Measurements from ENCODE around the gene CEP85L.

The CEP85L gene

DNA sequence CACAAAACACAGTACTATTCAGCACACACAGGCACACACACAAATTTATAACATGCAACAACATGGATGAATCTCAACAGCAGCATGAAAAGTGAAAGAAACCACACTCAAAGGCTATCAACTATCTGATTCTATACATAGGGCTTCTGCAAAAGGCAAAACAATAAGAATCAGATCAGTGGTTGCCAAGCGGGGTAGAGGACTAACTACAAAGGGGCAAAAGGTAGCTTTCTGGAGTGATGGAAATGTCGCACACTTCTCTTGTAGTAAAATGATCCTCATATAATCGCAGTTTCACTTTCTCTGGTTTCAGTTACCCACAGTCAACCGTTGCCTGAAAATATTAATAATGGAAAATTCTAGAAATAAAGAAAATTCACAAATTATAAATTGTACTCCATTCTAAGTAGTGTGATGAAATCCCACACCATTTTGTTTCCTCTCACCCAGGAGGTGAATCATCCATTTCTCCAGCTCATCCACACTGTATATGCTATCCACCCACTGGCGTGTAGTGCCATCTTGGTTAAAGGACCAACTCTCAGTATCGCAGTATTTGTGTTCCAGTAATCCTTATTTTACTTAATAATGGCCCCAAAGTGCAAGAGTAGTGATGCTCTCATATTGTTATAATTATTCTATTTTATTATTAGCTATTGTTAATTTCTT is 116.1 kb downstream of the CEP85L start:
- no peak for DNase-seq

DNA sequence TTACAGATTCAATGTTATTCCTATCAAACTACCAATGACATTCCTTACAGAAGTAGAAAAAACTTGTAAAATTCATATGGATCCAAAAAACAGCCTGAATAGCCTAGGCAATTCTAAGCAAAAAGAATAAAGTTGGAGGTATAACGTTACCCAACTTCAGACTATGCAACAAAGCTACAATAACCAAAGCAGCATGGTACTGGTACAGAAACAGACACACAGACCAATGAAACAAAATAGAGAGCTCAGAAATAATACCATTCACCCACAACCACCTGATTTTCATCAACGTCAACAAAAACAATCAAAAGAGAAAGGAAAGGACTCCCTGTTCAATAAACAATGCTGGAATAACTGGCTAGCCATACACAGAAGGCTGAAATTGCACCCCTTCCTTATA is 120.4 kb downstream of the CEP85L start:
- no peak for DNase-seq

DNA sequence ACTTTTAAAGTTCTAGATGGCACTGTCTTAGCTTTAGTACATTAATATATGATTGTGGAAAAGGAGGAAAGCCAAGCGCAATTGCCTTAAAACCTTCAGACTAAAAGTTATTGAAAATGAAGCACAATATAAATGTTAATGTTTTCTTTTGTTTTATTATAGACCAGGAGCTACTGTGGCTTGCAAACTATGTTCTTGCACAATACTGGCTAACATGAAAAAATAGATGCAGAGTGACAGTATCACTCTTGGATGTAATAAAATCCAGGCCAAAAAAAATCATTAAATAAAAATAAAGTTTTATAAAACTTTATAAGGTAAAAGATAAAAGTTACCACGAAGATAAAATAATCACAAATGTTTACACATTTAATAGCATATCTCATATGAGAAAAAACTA is 121.6 kb downstream of the CEP85L start:
- DNase-seq: no peak

DNA sequence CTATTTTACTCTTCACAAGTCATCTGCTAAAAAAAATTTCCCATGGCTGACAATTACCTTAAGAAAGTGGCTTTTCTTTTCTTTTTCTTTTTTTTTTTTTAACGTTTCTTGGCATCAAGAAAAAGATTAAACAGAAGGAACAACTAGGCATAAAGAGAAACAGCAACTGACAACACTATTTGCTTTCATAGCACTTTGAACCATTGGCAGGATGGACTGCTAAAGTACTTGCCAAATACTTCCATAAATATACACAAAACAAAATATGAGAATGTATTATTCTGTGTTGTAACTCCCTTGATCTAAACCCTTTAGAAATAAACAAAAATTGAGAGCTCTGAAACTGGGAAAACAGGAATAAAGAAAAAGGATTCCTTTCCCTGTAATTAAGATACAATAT is 123.3 kb downstream of the CEP85L start:
- no peak for DNase-seq

DNA sequence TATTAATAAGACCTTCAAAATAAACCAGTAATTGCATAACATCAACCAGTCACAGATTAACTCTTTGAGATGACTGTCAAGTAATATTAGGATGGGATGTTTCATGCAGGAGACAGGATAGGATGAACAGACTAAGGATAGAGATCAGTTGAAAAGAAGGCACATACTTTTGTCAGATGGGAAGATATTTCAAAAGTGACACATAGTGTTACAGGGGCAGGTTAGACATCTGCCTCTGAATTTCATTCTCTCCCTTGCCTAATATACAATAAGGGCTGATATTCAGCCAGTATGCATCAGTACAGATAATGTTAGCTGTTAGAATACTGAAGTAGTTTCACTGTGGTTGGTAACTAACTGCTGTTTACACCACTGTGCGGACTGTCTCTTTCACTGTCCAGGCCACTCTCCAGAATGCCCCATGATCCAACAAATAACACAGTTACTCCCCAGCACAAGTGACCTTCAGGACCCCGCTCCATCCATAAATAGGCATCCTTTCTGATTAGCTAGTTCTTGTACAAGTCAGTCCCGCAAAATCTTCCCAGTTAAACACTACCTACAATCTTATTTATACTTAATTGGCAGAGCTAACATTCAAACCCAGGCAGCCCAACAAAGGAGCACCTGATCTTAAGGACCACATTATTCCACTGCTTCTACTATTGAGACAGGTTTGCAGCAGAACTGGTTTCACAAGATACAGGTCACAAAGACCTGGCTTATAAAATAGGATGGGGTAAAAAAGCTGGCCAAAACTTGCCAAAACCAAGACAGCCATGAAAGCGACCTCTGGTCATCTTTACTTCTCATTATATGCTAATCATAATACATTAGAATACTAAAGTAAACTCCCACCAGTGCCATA is 125.2 kb downstream of the CEP85L start:
- no peak for DNase-seq

DNA sequence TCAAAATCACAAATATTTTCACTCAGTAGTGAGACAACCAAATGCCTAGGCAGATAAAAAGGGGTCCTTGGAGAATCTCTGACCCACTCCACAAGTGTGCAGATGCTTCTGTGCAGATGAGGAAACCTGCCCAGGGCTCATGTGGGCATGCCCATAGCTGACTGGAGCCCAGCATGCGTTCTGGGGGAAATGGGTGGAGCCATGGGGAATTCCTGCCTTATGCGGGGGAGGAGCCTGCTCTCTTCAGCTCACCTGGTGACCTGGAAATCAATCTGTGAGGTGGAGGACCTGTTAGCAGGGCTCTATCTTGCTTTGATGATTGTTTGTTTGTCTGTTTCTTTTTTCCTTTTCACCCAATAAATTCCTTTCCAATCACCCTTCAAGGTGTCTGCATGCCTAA is 126.7 kb downstream of the CEP85L start:
- DNase-seq: no peak

DNA sequence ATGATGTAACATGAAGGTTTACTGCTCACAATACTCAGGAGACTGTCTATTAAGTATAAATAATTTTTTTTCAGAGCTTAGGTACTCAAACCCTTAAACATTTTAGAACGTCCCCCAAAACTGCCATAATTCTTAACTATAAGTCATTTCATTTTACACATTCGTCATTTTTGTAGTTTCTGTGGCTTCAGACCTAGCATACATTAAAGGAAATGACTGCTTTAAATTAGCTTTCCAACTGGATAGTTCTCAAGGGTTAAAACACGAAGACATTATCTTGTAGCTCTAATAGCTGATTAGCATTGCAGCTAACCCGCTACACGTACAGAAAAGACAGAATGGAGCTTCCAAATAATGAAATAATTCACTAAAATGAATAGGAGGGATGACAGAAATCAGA is 128.2 kb downstream of the CEP85L start:
- DNase-seq: peak; percentile 47

DNA sequence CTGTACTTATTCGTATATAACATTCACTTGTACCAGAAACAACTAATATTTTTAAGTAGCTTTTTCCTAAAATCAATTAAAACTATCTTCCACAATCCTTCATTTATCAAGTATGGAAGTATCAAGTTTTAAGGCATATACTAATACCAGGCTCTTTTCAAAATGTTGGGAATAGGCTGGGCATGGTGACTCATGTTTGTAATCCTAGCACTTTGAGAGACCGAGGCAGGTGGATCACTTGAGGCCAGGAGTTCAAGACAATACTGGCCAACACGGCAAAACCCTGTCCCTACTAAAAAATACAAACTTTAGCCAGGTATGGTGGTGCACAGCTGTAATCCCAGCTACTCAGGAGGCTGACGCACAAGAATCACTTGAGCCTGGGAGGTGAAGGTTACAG is 129.0 kb downstream of the CEP85L start:
- DNase-seq: no peak

DNA sequence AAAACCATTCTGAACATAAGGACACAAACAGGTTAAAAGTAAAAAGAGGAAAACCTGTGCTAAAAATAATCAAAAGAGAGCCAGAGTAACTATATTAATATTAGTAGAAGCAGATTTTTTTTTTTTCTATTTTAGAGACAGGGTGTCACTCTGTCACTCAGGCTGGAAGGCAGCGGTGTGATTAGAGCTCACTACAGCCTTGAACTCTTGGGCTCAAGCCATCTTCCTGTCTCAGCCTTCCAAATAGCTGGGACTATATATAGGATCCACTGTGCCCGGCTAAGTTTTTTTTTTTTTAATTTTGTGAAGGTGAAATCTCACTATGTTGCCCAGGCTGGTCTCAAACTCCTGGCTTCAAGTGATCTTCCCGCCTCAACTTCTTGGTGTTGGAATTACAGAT is 136.7 kb downstream of the CEP85L start:
- no peak for DNase-seq

DNA sequence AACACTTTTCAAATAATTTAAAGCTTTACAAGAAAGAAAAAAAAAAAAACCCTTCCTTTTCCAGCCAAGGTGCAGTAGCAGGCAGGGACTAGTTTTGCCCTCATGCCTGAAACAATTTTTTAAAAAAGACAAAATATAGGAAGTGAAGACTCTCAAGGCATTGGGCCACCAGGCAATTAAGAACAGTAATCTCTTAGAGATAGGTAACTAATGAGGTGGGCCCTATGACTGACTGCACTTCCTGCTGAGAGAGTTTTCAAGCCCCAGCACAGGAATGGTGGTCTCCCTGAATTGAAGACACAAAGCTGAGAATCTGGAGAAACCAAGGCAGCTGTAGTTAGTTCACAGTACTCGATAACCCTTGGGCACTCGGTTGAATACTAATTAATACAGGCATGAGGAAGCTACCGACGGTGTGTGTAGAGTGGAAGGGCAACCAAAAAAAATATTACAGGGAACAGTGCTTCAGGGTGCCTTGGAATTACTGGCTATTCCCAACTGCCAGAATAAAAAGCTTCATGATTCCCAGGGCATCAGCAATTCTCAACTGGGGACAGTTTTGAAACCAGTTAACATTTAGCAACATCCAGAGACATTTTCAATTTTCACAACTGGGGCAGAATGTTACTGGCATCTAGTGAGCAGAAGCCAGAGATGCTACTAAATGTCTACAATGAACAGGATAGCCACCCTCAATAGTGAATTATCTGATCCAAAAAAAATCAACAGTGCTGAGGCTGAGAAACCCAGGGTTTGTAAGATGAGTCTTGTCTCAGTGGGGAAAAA is 139.3 kb downstream of the CEP85L start:
- DNase-seq: no peak

DNA sequence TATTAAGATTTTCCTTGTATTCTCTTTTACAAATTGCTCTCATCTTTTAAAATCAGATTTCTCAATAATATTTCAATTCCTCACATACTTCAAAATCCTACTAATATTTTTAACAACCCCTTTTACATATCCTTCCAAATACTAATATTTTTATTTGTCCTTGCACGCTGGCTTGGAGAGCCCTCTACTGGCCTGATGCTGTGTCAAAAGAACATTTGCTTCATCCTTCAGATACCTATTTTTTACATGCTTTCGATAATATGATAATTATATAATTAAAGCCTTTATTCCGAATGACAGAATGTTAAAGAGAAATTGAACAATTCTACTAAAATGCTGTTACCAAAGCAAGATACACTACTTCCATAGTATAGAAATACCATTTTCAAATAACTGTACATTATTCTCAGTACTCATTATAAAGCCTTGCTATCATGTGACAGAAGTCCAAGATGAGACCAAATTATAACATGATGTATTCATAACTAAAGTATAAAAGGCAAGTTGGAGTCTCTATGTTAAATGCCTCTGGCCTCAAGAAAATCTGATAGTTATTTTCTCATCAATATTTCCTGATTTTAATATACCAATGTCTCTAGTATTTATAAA is 142.3 kb downstream of the CEP85L start:
- DNase-seq: no peak

DNA sequence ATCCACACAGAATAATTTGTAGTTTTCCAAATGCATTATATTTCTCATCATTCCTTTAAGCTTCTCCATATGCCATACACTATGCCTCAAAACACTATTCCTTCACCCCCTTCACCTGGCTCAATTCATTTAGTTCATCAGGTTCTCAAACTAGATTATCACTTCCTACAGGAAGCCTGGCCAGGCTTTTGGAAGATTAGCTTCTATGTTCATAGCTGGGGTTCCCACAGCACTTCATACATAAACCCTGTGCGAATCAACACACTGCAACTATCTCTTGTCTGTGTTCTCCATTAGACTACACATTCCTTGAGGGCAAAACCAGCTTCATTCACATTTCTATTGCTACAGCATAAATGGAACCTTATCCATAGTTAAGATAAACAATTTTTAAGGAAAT is 143.8 kb downstream of the CEP85L start:
- DNase-seq: no peak

DNA sequence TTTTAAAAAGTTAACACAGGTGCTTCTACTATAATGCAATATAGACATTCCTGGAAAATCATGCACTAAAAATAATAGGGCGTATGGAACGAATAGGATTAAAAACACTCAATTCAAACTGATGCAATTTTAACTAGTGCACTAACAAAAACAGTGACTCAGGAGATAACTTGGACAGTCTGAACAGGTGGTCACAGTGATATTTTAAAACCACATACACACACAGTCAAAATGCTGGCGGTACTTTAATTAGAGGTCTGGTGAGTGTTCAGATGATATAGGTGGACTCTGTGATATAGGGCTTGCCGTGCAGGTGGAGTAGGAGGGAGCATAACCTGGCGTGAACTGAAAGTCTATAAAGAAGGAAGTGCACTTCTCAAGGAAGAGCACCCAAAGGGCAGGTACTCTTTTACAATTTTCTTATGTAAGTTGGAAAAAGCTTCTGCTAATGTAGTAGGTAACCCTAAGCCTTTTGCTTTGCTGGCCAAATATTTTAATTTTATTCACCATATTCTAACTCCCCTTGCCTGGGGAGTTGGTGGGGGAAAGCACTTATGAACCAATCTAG is 145.2 kb downstream of the CEP85L start:
- DNase-seq: no peak

DNA sequence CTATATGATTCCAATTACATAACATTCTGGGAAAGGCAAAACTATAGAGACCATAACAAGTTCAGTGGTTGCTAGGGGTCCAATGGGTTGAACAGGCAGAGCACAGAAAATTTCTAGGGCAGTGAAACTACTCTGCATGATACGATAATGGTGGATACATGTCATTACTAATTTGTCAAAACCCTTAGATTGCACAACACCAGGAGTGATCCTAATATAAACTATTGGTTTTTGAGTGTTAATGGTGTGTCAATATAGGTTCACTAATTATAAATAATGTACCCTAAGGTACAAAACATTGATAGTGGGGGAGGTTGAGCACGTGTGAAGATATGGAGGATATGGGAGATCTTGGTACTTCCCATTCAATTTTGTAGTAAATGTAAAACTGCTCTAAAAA is 145.7 kb downstream of the CEP85L start:
- DNase-seq: no peak

DNA sequence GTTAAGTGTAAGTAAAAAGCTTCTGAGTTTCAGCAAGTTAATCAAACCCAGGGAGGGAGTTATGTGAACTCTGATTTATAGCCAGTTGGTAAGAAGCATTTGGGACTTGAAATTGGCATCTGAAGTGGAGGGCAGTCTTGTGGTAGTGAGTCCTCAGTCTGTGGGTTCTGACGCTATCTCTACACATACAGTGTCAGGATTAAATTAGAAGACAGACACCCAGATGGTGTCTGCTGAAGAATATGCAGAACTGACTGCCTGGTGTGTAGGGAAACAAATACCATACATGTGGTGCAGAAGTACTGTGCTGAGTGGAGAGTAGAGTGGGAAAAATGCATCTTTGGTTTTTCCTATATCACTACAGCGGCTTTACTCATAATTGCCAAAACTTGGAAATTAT is 146.8 kb downstream of the CEP85L start:
- DNase-seq: no peak

DNA sequence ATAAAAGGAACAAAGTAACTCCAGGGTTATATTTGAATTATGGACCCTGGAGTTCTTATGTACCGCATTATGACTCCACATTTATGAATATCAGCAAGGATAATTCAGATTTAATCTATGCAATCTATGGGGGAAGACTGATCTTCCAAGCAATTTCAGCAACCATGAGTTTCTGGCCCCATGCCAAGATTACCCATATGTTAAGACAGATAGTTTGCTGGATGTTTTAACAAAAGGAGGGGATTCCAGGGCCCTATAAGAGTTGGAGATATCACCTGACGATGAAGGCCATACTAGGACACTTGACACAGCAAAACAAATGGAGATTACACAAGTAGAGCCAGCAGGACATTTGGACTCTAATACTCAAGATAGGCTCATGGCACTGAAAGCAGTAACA is 149.2 kb downstream of the CEP85L start:
- no peak for DNase-seq

DNA sequence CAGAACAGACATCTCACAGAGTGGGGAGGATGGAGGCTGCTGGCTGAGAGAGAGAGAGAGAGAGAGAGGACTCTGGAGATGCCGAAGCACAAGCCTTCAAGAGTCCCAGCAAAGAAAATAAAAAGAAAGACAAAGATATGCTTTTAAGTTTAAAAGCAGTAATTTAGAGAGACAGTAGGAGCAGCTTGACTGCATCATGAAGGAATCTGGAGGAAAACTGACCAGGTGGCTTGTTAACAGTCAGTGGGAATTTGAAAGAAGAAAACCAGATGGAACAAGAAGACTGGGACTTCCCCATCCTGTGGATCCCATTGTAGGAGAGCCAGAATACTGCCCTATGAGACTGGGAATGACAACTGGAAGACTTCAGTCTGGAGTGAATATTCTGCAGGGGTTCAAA is 149.6 kb downstream of the CEP85L start:
- DNase-seq: no peak

DNA sequence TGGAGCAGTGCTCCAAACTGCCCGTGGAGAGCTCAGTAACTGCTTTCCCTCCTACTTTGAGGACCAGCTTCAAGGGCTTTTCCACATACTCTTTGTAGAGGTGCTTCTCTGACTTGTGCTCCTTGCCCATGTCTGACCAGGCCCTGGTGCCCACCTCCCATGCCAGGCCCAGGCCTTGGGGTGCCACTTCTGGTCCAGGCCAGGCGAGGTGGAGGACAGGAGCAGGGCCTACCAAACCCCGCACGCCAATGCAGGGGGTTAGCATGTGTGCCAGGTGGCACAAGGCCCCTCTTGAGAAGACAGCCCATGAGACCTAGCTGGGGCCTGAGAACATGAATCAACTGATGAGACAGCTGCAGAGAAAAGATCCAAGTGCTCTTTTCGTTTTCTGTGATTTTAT is 150.3 kb downstream of the CEP85L start:
- no peak for DNase-seq

DNA sequence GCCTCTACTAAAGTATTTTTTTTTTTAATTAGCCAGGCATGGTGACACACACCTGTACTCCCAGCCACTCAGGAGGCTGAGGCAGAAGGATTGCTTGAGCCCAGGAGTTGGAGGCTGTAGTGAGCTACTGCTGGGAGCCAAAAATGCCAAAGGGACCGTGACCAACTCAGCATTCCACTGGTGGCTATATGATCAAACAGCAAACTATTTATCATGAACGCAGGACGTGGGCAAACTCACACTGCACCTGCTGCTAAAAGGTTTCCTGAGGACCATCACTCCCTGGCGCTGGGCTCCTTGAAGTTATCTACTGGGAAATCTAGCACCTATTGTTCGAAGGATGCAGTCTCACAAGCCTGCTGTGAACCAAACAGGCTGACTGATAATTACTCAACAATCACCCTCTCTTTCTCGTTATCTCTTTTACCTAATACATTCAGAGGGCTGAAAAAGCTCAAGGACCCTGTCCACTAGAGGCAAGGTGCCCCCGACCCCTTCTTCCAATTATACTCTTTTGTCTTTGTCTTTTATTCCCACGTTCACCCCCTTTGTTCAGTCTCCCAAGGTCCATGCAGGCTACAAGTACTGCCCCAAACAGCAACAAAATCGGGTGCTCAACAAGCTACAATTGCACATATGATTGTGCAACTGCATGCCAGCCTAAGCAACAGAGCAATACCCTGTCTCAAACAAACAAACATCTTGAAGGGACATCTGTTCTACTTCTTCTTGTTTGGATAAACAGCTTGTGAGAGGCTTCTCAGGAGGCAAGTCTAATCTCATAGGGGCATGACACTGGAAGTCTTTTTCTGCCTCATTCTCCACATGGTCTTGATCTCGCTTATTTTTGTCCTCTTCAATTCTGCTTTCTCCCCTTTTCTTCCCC is 151.0 kb downstream of the CEP85L start:
- no peak for DNase-seq

DNA sequence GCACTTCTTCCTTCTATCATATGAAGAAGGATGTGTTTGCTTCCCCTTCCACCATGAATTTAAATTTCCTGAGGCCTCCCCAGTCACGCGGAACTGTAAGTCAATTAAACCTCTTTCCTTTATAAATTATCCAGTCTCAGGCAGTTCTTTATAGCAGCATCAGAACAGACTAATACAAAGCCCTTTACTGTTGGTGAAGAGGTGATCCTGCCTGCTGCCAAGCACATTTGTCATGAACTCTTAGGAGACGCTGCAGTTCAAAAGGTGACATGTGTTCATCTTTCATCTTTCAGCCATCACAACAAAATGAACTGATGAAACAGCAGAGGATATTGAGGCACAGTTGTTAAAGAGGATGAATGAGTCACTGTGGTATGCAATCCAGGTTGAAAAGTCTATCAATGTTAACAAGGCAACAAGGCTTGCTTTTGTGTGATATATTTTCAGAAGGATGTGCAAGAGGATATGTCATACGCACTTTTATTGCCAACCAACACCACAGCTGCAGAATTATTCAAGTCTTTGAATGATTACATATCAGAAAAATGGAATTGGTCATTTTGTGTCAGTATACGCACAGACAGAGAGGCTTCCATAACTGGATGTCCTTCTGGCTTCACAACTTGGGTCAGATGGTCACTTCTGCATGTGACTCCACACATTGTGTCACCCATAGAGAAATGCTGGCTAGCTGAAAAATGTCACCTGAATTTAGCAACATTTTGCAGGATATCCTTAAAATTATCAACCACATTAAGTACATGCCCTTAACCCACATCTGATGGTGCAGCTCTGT is 155.7 kb downstream of the CEP85L start:
- peak; percentile 17 for DNase-seq

DNA sequence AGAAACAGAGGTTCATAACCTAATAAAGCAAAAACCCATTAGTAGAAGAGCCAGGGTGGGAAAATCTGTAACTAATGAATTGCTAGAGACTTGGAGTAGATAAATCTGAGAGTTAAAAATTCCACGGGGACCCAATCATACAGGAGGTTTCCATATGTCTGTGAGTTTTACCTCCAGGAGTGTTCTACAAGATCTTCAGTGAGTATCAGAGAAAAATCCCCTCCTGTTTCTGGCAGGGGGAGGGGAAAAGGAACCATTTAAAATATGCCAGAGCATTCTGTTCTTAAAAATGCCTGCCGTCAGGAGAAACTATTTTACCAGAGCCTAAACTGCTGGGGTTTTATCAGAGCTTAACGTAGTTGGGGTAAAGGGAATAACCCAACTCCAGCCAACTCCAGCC is 157.3 kb downstream of the CEP85L start:
- no peak for DNase-seq
